GM21576 (cell line): Measurements from ENCODE around the gene ZEB2.

Experiments
- ATAC-seq: cut with Tn5 transposase; IDR thresholded peaks from one replicate; pipeline ENCODE4 v1.9.1; 2021; ENCODE audit warnings: mild to moderate bottlenecking, moderate library complexity; ENCODE audit not compliant: unreplicated experiment

Gene ZEB2

GRCh38 chr2:144430722-144431391 lies 89.1 kb downstream of the ZEB2 start:
- ATAC-seq = peak; percentile 93

GRCh38 chr2:144429396-144430112 lies 90.4 kb downstream of the ZEB2 start:
- ATAC-seq = no peak

DNA sequence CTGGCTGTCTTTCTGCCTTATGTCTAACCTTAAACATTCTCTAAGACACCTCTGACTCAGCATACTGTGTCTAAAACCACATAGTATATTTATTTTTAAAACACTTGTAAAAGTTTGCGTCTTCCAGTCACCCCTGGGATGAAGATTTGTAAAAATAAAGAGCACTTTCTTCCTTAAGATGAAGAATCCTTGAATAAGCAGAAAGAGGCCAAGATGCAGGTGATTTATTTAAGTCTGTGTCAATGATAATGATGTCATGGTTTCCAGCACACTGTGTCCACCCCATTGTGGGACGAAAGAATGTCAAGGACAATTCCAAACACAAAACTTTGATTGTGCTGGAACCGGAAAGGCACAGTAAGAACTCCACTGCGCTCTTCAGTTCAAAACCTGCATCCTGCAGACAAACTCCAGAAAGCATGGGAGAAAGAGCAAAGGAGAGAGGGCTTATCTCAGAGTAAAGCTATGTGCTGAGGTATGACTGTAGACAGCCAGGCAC lies 92.9 kb downstream of the ZEB2 start:
- ATAC-seq = no peak

DNA sequence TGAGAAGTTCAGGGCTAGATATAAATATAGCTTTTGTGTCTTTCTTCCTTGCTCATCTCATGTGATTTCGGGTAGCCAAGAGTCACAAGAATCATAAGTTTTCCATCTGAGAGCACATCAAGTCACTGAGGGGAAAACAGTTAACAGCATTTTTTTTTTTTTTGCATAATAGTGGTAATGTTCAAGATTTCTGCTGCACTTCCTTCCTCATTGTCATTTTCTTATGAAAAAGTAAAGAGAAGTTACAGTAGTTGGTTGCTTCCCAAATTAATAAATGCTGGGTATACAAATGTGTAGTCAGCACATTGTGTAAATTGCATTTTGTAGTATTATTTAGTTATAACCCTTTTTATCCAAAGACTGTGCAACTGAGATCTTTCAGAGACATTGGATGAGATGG lies 93.6 kb downstream of the ZEB2 start:
- no peak for ATAC-seq

- no peak for ATAC-seq
Measured at GRCh38 chr2:144424559-144425240, 95.2 kb downstream of the ZEB2 start.

- no peak for ATAC-seq
Measured at GRCh38 chr2:144421606-144422510, 98.1 kb downstream of the ZEB2 start.

DNA sequence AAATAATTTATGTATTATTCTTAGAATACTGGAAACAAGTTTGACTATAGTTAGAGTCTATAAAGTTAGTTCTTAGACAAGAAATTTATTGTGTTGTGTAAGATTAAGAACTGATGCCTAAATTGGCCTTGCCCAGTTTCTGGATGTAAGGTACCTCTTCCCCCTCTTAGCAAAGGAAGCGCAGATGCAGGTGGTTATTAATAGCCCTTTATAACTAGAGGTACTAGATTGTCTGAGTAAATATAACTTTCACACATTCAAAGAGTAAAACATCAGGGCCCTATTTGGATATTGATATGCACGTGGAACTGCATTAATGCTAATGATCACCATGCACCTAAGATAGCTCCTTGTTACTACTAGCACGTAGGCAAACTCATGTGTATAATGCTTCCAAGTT lies 100.7 kb downstream of the ZEB2 start:
- no peak for ATAC-seq

DNA sequence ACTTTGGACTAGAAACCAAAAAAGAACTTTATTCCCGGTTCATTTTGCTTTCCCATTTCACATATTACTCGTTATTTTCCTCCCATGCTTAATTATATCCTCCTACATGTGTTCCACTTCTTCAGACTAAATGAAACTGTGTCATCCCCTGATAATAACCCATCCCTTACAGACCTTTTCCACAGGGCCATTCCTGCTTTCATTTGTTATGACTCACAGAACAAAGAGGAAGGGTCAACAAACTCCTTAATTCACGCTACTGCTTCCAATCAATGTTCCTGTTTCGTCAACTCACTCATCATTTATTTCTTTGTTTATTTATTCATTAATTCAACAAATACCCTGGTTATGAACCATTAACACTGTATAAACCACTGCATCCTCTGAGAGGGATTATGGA lies 104.5 kb downstream of the ZEB2 start:
- ATAC-seq = no peak

- peak; percentile 52 for ATAC-seq
Measured at GRCh38 chr2:144414324-144414845, 105.5 kb downstream of the ZEB2 start.

DNA sequence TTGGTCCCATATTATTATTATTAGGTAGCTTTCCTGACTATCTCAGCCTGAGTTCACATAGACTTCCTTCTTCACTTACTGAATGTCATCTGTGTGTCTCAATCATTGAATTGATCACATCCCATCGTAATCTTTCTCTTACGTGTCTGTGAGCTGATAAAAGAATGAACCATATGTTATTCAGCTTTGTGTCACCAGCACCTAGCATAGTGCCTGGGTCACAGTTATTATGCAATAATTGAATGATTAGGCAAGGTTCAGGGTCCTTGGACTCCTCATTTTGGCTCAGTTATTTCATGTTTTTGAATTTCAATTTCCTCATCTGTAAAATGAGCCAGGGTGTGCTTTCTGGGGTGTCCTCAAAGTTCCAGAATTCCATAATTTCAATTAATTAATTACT lies 107.2 kb downstream of the ZEB2 start:
- no peak for ATAC-seq

- no peak for ATAC-seq
Measured at GRCh38 chr2:144411473-144411872, 108.4 kb downstream of the ZEB2 start.

GRCh38 chr2:144409241-144409640 lies 110.7 kb downstream of the ZEB2 start:
- no peak for ATAC-seq

GRCh38 chr2:144407262-144407661 lies 112.7 kb downstream of the ZEB2 start:
- no peak for ATAC-seq

GRCh38 chr2:144405982-144406788 lies 113.7 kb downstream of the ZEB2 start:
- ATAC-seq = no peak

DNA sequence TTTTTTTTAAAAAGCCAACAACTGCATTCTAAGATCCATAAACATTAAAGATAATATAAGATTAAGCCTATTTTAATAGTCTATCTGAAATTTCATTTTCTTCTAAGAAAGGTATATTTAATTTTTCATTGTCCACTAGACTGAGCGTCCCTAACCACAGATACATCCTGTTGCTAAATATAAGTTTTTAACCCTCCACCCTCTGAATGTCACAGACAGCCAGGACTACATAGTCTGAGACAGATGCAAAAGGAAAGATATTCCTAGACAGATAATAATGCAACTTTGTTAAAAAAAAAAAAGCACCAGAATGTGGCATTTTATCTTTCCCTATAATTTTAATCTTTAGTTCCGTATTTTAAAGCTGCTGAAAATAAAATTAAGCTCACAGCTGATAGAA lies 114.6 kb downstream of the ZEB2 start:
- ATAC-seq = no peak

DNA sequence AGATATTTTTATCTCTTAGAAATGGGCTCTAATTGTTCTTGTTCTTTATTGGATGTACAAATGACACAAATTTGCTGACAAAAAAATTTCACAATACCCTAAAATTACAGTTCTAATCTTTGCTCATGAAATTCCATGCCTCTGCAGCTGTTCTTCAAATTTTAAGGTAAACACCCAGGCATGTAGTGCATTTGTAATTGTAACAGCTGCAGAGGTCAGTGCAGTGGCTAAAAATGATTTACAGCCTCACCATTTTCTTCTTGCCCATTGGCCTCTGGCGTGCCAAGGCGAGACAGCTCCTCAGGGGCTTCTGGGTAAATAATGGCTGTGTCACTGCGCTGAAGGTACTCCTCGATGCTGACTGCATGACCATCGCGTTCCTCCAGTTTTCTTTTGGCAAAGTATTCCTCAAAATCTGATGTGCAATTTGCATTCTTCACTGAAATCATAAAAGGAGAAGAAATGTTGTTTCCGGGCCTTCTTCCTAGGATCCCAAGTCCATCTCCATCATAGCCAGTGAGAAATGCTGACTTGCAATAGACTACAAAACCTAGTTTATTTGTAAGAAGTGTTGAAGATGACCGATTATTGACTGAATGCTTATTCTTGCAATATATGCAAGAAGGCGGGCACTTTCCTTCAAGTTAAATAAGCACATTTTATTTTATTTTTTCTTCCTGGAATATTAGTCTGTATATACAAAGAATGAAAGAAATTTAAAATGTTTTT lies 115.2 kb downstream of the ZEB2 start:
- no peak for ATAC-seq

- no peak for ATAC-seq
Measured at GRCh38 chr2:144403933-144404332, 116.0 kb downstream of the ZEB2 start.

- ATAC-seq = no peak
Measured at GRCh38 chr2:144402251-144402650, 117.7 kb downstream of the ZEB2 start.

DNA sequence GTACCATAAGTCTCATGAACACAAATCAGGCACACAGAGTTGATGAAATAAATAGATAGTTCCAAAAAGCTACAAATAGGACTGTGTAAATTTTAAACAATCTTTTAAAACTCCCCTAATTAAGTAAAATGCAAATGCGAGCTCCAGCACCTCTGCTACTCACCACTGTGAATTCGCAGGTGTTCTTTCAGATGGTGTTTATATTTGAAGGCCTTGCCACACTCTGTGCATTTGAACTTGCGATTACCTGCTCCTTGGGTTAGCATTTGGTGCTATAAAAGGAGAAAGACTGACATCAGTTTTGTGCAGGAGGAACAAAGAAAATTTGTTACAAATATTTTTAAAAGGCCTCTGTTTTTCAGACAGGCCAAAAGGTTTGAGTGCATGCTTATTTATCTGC lies 118.9 kb downstream of the ZEB2 start:
- ATAC-seq = no peak
